Neural cell (in vitro differentiated cells): Measurements from ENCODE around the gene LARGE1. TPM values are rescaled to one million over a fixed set of nuclear protein-coding genes. Genes with fewer than 3 reads are reported as not detected.

Source experiments
- H2AFZ ChIP-seq: fragments of 200-600, 300-800 bp; sonication (generic), shearing (Covaris generic); 2 replicates; pipeline ENCODE4 v1.6.0; 2014; ENCODE audit warnings: low read depth, mild to moderate bottlenecking, antibody characterized with exemption, low read length, moderate library complexity
- H3F3A ChIP-seq: fragments of 200-600 bp; shearing (Covaris generic); 2 replicates; pipeline ENCODE4 v1.6.1; 2016; ENCODE audit warnings: mild to moderate bottlenecking, moderate library complexity, mixed read lengths, antibody characterized with exemption, low read length; ENCODE audit not compliant: insufficient read depth, poor library complexity, severe bottlenecking
- H3K27ac ChIP-seq: fragments of 200-600, 300-800 bp; sonication (generic), shearing (Covaris generic); 2 replicates; pipeline ENCODE4 v1.5.1; 2014; ENCODE audit warnings: mild to moderate bottlenecking, low read length, moderate library complexity
- H3K27me3 ChIP-seq: fragments of 300-800, 200-600 bp; sonication (generic), shearing (Covaris generic); 2 replicates; pipeline ENCODE4 v1.6.0; 2014; ENCODE audit warnings: mild to moderate bottlenecking, low read depth, low read length, moderate library complexity; ENCODE audit not compliant: insufficient read depth
- H3K36me3 ChIP-seq: fragments of 300-800, 200-600 bp; sonication (generic), shearing (Covaris generic); 2 replicates; pipeline ENCODE4 v1.5.1; 2014; ENCODE audit warnings: mild to moderate bottlenecking, antibody characterized with exemption, low read length, moderate library complexity; ENCODE audit not compliant: insufficient read depth
- H3K4me2 ChIP-seq: fragments of 300-800, 200-600 bp; sonication (generic), shearing (Covaris generic); 2 replicates; pipeline ENCODE4 v1.6.0; 2014; ENCODE audit warnings: mild to moderate bottlenecking, low read length
- H3K4me3 ChIP-seq: fragments of 300-800, 200-600 bp; sonication (generic), shearing (Covaris generic); 2 replicates; pipeline ENCODE4 v1.5.1; 2014; ENCODE audit warnings: mild to moderate bottlenecking, low read length, moderate library complexity
- H3K79me2 ChIP-seq: fragments of 200-600 bp; shearing (Covaris generic); replicated peaks from 2 replicates; pipeline ENCODE4 v1.6.0; 2014; ENCODE audit warnings: mild to moderate bottlenecking, low read length, moderate library complexity; ENCODE audit not compliant: insufficient read depth
- H3K9ac ChIP-seq: fragments of 300-800, 200-600 bp; sonication (generic), shearing (Covaris generic); 2 replicates; pipeline ENCODE4 v1.6.1; 2016; ENCODE audit warnings: mild to moderate bottlenecking, low read length, mixed read lengths
- H3K9me2 ChIP-seq: fragments of 200-600 bp; shearing (Covaris generic); 2 replicates; pipeline ENCODE4 v1.6.1; 2016; ENCODE audit warnings: mild to moderate bottlenecking, low read length, mixed read lengths; ENCODE audit not compliant: insufficient read depth
- H3K9me3 ChIP-seq: fragments of 200-600, 300-800 bp; sonication (generic), shearing (Covaris generic); 2 replicates; pipeline ENCODE4 v1.6.1; 2016; ENCODE audit warnings: mild to moderate bottlenecking, mixed run types, low read length, moderate library complexity, mixed read lengths
- H4K20me1 ChIP-seq: fragments of 200-600 bp; shearing (Covaris generic); 2 replicates; pipeline ENCODE4 v1.6.1; 2016; ENCODE audit warnings: mild to moderate bottlenecking, mixed run types; ENCODE audit not compliant: insufficient read depth
- EP300 ChIP-seq: fragments of 450-650 bp; conservative IDR thresholded peaks from 2 replicates; pipeline ENCODE4 v1.6.1; 2014; ENCODE audit warnings: antibody characterized with exemption, mild to moderate bottlenecking, moderate library complexity; ENCODE audit not compliant: poor library complexity, severe bottlenecking
- EZH2 ChIP-seq: fragments of 200-600, 300-800 bp; shearing (Covaris generic), sonication (generic); IDR thresholded peaks from 2 replicates; pipeline ENCODE4 v1.6.1; 2014; ENCODE audit warnings: antibody characterized with exemption, low read length, borderline replicate concordance, mild to moderate bottlenecking; ENCODE audit not compliant: insufficient read depth, poor library complexity, severe bottlenecking
- MXI1 ChIP-seq: fragments of 450-650 bp; conservative IDR thresholded peaks from 2 replicates; pipeline ENCODE4 v1.6.1; 2014; ENCODE audit warnings: antibody characterized with exemption, mild to moderate bottlenecking; ENCODE audit not compliant: poor library complexity, severe bottlenecking
- POLR2AphosphoS5 ChIP-seq: IDR thresholded peaks from 2 replicates; pipeline ENCODE4 v1.6.1; 2012
- RAD21 ChIP-seq: fragments of 450-650 bp; conservative IDR thresholded peaks from 2 replicates; pipeline ENCODE4 v1.6.1; 2014; ENCODE audit warnings: antibody characterized with exemption, mild to moderate bottlenecking, moderate library complexity
- SMC3 ChIP-seq: fragments of 450-650 bp; conservative IDR thresholded peaks from 2 replicates; pipeline ENCODE4 v1.6.1; 2014; ENCODE audit warnings: antibody characterized with exemption, mild to moderate bottlenecking, moderate library complexity; ENCODE audit not compliant: poor library complexity
- TAF1 ChIP-seq: IDR thresholded peaks from 2 replicates; pipeline ENCODE4 v1.6.1; 2012; ENCODE audit warnings: low read depth
- polyA plus RNA-seq: library from polyadenylated mRNA; depleted of rRNA; stranded (reverse); fragments of >200 nt; gene quantifications from 2 replicates; pipeline ENCODE4 v1.2.3, GENCODE V29; 2014
- TF ChIP-seq, protein P1 (sequence below): fragments of 450-650 bp; IDR thresholded peaks from 2 replicates; pipeline ENCODE4 v1.5.1; 2014; ENCODE audit warnings: antibody characterized with exemption, mild to moderate bottlenecking, moderate library complexity; ENCODE audit not compliant: poor library complexity, severe bottlenecking
- TF ChIP-seq, protein P2 (sequence below): IDR thresholded peaks from 2 replicates; pipeline ENCODE4 v1.6.1; 2012; ENCODE audit warnings: borderline replicate concordance

Gene LARGE1
- polyA plus RNA-seq, 1 donor from 2014 or later = 27.5 TPM

DNA sequence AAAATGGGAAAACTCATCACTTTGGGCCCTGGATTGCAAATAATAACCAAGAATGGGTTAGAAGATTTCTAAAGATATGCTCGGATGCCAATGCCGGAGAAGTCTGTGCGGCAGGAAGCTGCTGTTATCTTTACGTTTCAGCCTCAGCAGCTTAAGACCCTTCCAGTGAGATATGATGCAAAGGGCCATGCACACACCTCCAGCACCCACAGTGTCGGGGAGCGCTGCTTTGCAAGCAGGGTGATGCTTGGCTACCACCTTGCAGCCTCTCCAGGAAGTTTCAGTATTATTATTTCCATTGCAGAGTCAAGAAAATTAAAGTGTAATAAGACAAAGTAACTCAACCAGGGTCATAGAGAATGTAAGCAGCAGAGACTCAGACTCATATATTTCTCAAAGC, 37.3 kb downstream of the LARGE1 start:
- no peaks in the 10 kb centered on the region for H3K36me3 ChIP-seq
- H3K4me2 ChIP-seq = no peak overlapping the region
- no peaks in the 10 kb centered on the region for H3K79me2 ChIP-seq

DNA sequence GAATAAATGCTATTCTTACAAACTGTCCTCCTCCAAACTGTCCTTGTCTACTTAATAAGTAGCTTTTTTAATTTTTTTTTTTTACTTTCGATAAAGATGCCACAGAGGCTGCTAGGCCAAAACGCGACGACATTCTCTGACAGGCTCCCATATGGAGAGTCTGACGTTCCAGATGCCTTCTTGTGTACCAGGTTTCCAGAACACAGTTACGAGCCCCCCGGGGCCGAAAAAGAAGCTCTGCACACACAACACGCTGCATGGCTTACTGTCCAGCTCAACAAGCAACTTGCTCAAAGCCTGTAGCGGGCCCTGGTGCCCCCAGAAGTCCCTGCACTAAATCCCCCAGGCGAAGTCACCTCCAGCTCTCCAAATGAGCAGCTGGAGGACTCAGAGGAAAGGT, 39.3 kb downstream of the LARGE1 start:
- no peaks in the 10 kb centered on the region for H3K9me3 ChIP-seq
- H3K79me2 ChIP-seq = no peaks in the 10 kb centered on the region
- no peak overlapping the region for H3K4me2 ChIP-seq
- no peaks in the 10 kb centered on the region for H3F3A ChIP-seq
- no peaks in the 10 kb centered on the region for H3K36me3 ChIP-seq
- no peak overlapping the region for H2AFZ ChIP-seq
- H3K27ac ChIP-seq = no peak overlapping the region
- H3K9me2 ChIP-seq = no peaks in the 10 kb centered on the region
- TF ChIP-seq RAD21 = no peak
- TF ChIP-seq SMC3 = no peak
- TF ChIP-seq EP300 = no peak
- TF ChIP-seq POLR2AphosphoS5 = no peak
- TF ChIP-seq, protein P1, sequence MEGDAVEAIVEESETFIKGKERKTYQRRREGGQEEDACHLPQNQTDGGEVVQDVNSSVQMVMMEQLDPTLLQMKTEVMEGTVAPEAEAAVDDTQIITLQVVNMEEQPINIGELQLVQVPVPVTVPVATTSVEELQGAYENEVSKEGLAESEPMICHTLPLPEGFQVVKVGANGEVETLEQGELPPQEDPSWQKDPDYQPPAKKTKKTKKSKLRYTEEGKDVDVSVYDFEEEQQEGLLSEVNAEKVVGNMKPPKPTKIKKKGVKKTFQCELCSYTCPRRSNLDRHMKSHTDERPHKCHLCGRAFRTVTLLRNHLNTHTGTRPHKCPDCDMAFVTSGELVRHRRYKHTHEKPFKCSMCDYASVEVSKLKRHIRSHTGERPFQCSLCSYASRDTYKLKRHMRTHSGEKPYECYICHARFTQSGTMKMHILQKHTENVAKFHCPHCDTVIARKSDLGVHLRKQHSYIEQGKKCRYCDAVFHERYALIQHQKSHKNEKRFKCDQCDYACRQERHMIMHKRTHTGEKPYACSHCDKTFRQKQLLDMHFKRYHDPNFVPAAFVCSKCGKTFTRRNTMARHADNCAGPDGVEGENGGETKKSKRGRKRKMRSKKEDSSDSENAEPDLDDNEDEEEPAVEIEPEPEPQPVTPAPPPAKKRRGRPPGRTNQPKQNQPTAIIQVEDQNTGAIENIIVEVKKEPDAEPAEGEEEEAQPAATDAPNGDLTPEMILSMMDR = no peak
- no peak for TF ChIP-seq EZH2
- no peaks in the 10 kb centered on the region for H3K27me3 ChIP-seq
- no peaks in the 10 kb centered on the region for H4K20me1 ChIP-seq
- no peak overlapping the region for H3K4me3 ChIP-seq
- no peak overlapping the region for H3K9ac ChIP-seq

More for the DNA sequence above, 37.3 kb downstream of the LARGE1 start:
- no peaks in the 10 kb centered on the region for H3K9me3 ChIP-seq
- no peaks in the 10 kb centered on the region for H3K9me2 ChIP-seq
- no peak for TF ChIP-seq RAD21
- TF ChIP-seq, protein P2, sequence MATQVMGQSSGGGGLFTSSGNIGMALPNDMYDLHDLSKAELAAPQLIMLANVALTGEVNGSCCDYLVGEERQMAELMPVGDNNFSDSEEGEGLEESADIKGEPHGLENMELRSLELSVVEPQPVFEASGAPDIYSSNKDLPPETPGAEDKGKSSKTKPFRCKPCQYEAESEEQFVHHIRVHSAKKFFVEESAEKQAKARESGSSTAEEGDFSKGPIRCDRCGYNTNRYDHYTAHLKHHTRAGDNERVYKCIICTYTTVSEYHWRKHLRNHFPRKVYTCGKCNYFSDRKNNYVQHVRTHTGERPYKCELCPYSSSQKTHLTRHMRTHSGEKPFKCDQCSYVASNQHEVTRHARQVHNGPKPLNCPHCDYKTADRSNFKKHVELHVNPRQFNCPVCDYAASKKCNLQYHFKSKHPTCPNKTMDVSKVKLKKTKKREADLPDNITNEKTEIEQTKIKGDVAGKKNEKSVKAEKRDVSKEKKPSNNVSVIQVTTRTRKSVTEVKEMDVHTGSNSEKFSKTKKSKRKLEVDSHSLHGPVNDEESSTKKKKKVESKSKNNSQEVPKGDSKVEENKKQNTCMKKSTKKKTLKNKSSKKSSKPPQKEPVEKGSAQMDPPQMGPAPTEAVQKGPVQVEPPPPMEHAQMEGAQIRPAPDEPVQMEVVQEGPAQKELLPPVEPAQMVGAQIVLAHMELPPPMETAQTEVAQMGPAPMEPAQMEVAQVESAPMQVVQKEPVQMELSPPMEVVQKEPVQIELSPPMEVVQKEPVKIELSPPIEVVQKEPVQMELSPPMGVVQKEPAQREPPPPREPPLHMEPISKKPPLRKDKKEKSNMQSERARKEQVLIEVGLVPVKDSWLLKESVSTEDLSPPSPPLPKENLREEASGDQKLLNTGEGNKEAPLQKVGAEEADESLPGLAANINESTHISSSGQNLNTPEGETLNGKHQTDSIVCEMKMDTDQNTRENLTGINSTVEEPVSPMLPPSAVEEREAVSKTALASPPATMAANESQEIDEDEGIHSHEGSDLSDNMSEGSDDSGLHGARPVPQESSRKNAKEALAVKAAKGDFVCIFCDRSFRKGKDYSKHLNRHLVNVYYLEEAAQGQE = no peak
- no peak for TF ChIP-seq EP300
- no peak for TF ChIP-seq TAF1
- TF ChIP-seq, protein P1 = no peak
- TF ChIP-seq SMC3 = no peak
- no peak for TF ChIP-seq MXI1
- TF ChIP-seq POLR2AphosphoS5 = no peak
- TF ChIP-seq EZH2 = no peak
- H3K9ac ChIP-seq = no peak overlapping the region
- H3K27ac ChIP-seq = no peak overlapping the region
- no peaks in the 10 kb centered on the region for H3F3A ChIP-seq
- H4K20me1 ChIP-seq = no peaks in the 10 kb centered on the region
- H3K27me3 ChIP-seq = no peaks in the 10 kb centered on the region
- H2AFZ ChIP-seq = no peak overlapping the region
- H3K4me3 ChIP-seq = no peak overlapping the region
